Measurements from ENCODE around the gene SLC22A31.

GRCh38 chr16:89163297-89163696, 37.0 kb downstream of the SLC22A31 start:
- TF ChIP-seq CTCF (IDR thresholded peaks at IDR 0.05) (no peak), POLR2A (IDR thresholded peaks at IDR 0.05) (no peak)

All from ovary (tissue), 3 donors.